HepG2 (cell line): ENCODE measurements around the gene TMEM187. TPM values are rescaled to one million over a fixed set of nuclear protein-coding genes. Genes with fewer than 3 reads are reported as not detected.

Experiments used
- ATAC-seq: fragments of 200-7000 bp; cut with Tn5 transposase; 3 replicates; pipeline ENCODE4 v1.9.1; 2020; ENCODE audit warnings: mild to moderate bottlenecking, moderate library complexity
- BruUV-seq: library from RNA; stranded (reverse); fragments of 400-500 nt; replicated peaks from 2 replicates; lab custom pipeline; 2021; lab: Mats Ljungman, UMichigan
- CTCF ChIA-PET: fragments of 300-600 bp; formaldehyde crosslinking; extraction: SDS; loops from one replicate; lab custom pipeline; 2021; ENCODE audit warnings: low total read pairs, inconsistent platforms, low intra/inter-chr PET ratio; lab: Yijun Ruan, JAX
- POLR2A ChIA-PET: fragments of 350-600 bp; sonication (Branson Sonifier 250); formaldehyde crosslinking; loops from one replicate; lab custom pipeline; 2020; ENCODE audit warnings: antibody characterized with exemption, inconsistent platforms; lab: Yijun Ruan, JAX
- DNase-seq: peaks from one replicate; pipeline ENCODE4 v3.0.0-alpha.2; 2015; ENCODE audit warnings: low spot score
- FAIRE-seq: peaks from 3 replicates; lab custom pipeline; 2011; peaks lifted over from hg19 to GRCh38; lab: Jason Lieb, UNC
- H2AFZ ChIP-seq: one replicate; pipeline ENCODE4 v1.6.1; 2011; ENCODE audit warnings: low read length, inconsistent platforms
- H3K27ac ChIP-seq: fragments of 300-600 bp; 3 replicates; pipeline ENCODE4 v1.8.0; 2011; ENCODE audit warnings: mixed run types, mild to moderate bottlenecking, mixed read lengths, low read length, inconsistent platforms; ENCODE audit not compliant: insufficient read depth; ENCODE audit errors: extremely low read length
- H3K27me3 ChIP-seq, 2 experiments: fragments of 200-600 bp in 1 of 2; 2 replicates in 1 of 2; 3 replicates in 1 of 2; pipeline versions ENCODE4 v1.6.0 to v1.8.0; 2011; ENCODE audit warnings: low read length in 2 of 2, mild to moderate bottlenecking in 2 of 2, moderate library complexity in 2 of 2, inconsistent platforms in 1 of 2; ENCODE audit not compliant: insufficient read depth in 2 of 2, control insufficient read depth in 1 of 2
- H3K36me3 ChIP-seq, 2 experiments: fragments of 200-600 bp in 1 of 2; replicated peaks in 1 of 2; 2 replicates in 1 of 2; 3 replicates in 1 of 2; pipeline versions ENCODE4 v1.5.1 to v1.8.0; 2011; ENCODE audit warnings: low read length in 2 of 2, inconsistent platforms in 1 of 2; ENCODE audit not compliant: insufficient read depth in 2 of 2, control insufficient read depth in 1 of 2
- H3K4me1 ChIP-seq: 2 replicates; pipeline ENCODE4 v1.5.1; 2012; ENCODE audit warnings: low read length, inconsistent platforms; ENCODE audit not compliant: insufficient read depth
- H3K4me2 ChIP-seq: 2 replicates; pipeline ENCODE4 v1.6.0; 2011; ENCODE audit warnings: low read depth, low read length, inconsistent platforms
- H3K4me3 ChIP-seq, 3 experiments: fragments of 200-600 bp in 1 of 3; sonication (generic), shearing (Covaris generic) in 1 of 3; replicated peaks in 1 of 3; 2 replicates each; pipeline ENCODE4 v1.5.1; 2011 to 2016; ENCODE audit warnings: low read length in 3 of 3, inconsistent platforms in 2 of 3, low read depth in 2 of 3, mild to moderate bottlenecking in 2 of 3, control low read depth in 1 of 3, mixed read lengths in 1 of 3; ENCODE audit not compliant: insufficient read depth in 1 of 3
- H3K79me2 ChIP-seq: one replicate; pipeline ENCODE4 v1.6.1; 2011; ENCODE audit warnings: low read length, inconsistent platforms; ENCODE audit not compliant: insufficient read depth
- H3K9ac ChIP-seq: 2 replicates; pipeline ENCODE4 v1.6.0; 2011; ENCODE audit warnings: mild to moderate bottlenecking, low read depth, low read length, inconsistent platforms; ENCODE audit not compliant: insufficient read depth
- H3K9me3 ChIP-seq: 2 replicates; pipeline ENCODE4 v1.5.1; 2012; ENCODE audit warnings: mild to moderate bottlenecking, low read length
- H4K20me1 ChIP-seq: 2 replicates; pipeline ENCODE4 v1.6.0; 2011; ENCODE audit warnings: inconsistent platforms, mild to moderate bottlenecking, low read length, moderate library complexity; ENCODE audit not compliant: insufficient read depth
- ETS1 ChIP-seq: sonication (generic); formaldehyde crosslinking; IDR thresholded peaks from 2 replicates; pipeline ENCODE4 v1.4.0; 2020; ENCODE audit warnings: missing genetic modification reagents
- NR2F6 ChIP-seq, 2 experiments: IDR thresholded peaks; 2 replicates each; pipeline ENCODE4 v1.6.1; 2016; ENCODE audit warnings: antibody characterized with exemption in 1 of 2, mild to moderate bottlenecking in 1 of 2
- PRDM15 ChIP-seq: sonication (generic); formaldehyde crosslinking; IDR thresholded peaks from 2 replicates; pipeline ENCODE4 v1.4.0; 2020; ENCODE audit warnings: missing genetic modification reagents
- REST ChIP-seq, 2 experiments: IDR thresholded peaks; 2 replicates each; pipeline ENCODE4 v1.6.1; 2011 to 2012; ENCODE audit warnings: low read length in 2 of 2, borderline replicate concordance in 1 of 2, low read depth in 1 of 2, mild to moderate bottlenecking in 1 of 2, moderate library complexity in 1 of 2
- TIGD3 ChIP-seq: sonication (generic); formaldehyde crosslinking; IDR thresholded peaks from 2 replicates; pipeline ENCODE4 v1.5.1; 2020; ENCODE audit warnings: mild to moderate bottlenecking, missing genetic modification reagents, borderline replicate concordance
- ZNF354B ChIP-seq: sonication (generic); formaldehyde crosslinking; IDR thresholded peaks from 2 replicates; pipeline ENCODE4 v1.8.0; 2022; ENCODE audit warnings: mild to moderate bottlenecking, missing genetic modification reagents
- ZNF543 ChIP-seq: sonication (generic); formaldehyde crosslinking; IDR thresholded peaks from 2 replicates; pipeline ENCODE4 v1.4.0; 2020; ENCODE audit warnings: mild to moderate bottlenecking, missing genetic modification reagents
- ZNF660 ChIP-seq: sonication (generic); formaldehyde crosslinking; IDR thresholded peaks from 2 replicates; pipeline ENCODE4 v1.5.1; 2020; ENCODE audit warnings: mild to moderate bottlenecking, low read depth, missing genetic modification reagents, borderline replicate concordance
- ZNF839 ChIP-seq: sonication (generic); formaldehyde crosslinking; IDR thresholded peaks from 2 replicates; pipeline ENCODE4 v1.4.0; 2020; ENCODE audit warnings: missing genetic modification reagents, mild to moderate bottlenecking, borderline replicate concordance
- WGBS: methylation state at CpG from one replicate; pipeline ENCODE4 v1.1.6; 2017; ENCODE audit warnings: low lambda C conversion rate; 5-methylcytosine and 5-hydroxymethylcytosine counted together
- in situ Hi-C: cut with HindIII; loops from 2 replicates; pipeline ENCODE4 v1.10.0; 2017; ENCODE audit warnings: low pct_unique_long_range_greater_than_20kb; ENCODE audit not compliant: extremely low pct_ligation_motif_present
- intact Hi-C: fragments of 100-400 bp; cut with micrococcal nuclease; formaldehyde crosslinking; loops from one replicate; pipeline ENCODE4 v1.10.0; 2022; ENCODE audit not compliant: unreplicated experiment
- polyA plus RNA-seq, 8 experiments: library from polyadenylated mRNA; depleted of rRNA in 3 of 8; stranded (reverse) in 7 of 8; unstranded in 1 of 8; fragments of >200 nt; fragmentation: Illumina TruSeq in 4 of 8; extraction: Trizol in 4 of 8; gene quantifications; 2 replicates each; pipeline versions ENCODE4 v1.2.1 to v1.2.3, GENCODE V29; 2011 to 2016; ENCODE audit warnings: low read depth in 4 of 8, missing spikeins in 1 of 8, mixed read lengths in 1 of 8; ENCODE audit not compliant: insufficient read depth in 1 of 8
- total RNA-seq, 5 experiments: library from RNA; depleted of rRNA; stranded (reverse); fragments of >200 nt; fragmentation: Illumina TruSeq; extraction: Trizol; gene quantifications; 2 replicates each; pipeline ENCODE4 v1.2.3, GENCODE V29; 2016; ENCODE audit warnings: low read depth in 1 of 5

TMEM187 gene
- total and polyA plus RNA-seq, 2 of the 13 experiments (the other 11 are each of a cell fraction or from before 2014, with no cell fraction given): 2.2 to 6.2 TPM

- H3K27ac ChIP-seq: no peak overlapping the region
- H3K79me2 ChIP-seq: no peaks in the 10 kb centered on the region
- no peak overlapping the region for H3K4me3 ChIP-seq
- ATAC-seq (no peak), DNase-seq (no peak), FAIRE-seq (no peak)
- no peaks in the 10 kb centered on the region for H3K27me3 ChIP-seq
- no peak for TF ChIP-seq ZNF839 (CRISPR knock-in tag)
- TF ChIP-seq ZNF543 (CRISPR knock-in tag): no peak
- no peak for TF ChIP-seq ZNF660 (CRISPR knock-in tag)
- no peak for TF ChIP-seq TIGD3
- no peak for TF ChIP-seq ETS1 (CRISPR knock-in tag)
- TF ChIP-seq REST (IDR thresholded peaks at IDR 0.05; ENCODE audit: borderline replicate concordance in 1 of 2, low read depth in 1 of 2, low read length in 2 of 2): no peak
- no peak for TF ChIP-seq ZNF354B (CRISPR knock-in tag)
- TF ChIP-seq PRDM15 (CRISPR knock-in tag): no peak
- TF ChIP-seq NR2F6 (IDR thresholded peaks at IDR 0.05): no peak
- no peak for TF ChIP-seq NR2F6 (CRISPR knock-in tag; IDR thresholded peaks at IDR 0.05)
- no peaks in the 10 kb centered on the region for H3K36me3 ChIP-seq
- H3K4me1 ChIP-seq: peaks cover 14% of the 10 kb centered on the region
- no peaks in the 10 kb centered on the region for H3K9me3 ChIP-seq
- no TSS peak for BruUV-seq
- intact Hi-C loops (no loop called here), in situ Hi-C loops (no loop called here)
- POLR2A ChIA-PET: no interaction called here
- no peak overlapping the region for H3K4me2 ChIP-seq
- 100% methylated on average over 2 of the region's 7 CpGs for WGBS
- H4K20me1 ChIP-seq: no peaks in the 10 kb centered on the region
- CTCF ChIA-PET: no interaction called here
- no peak overlapping the region for H2AFZ ChIP-seq
- no peak overlapping the region for H3K9ac ChIP-seq
Measured at GRCh38 chrX:153981231-153981630, 8.7 kb downstream of the TMEM187 start.
